ENCODE data around the gene LHX2.

LHX2 gene

DNA sequence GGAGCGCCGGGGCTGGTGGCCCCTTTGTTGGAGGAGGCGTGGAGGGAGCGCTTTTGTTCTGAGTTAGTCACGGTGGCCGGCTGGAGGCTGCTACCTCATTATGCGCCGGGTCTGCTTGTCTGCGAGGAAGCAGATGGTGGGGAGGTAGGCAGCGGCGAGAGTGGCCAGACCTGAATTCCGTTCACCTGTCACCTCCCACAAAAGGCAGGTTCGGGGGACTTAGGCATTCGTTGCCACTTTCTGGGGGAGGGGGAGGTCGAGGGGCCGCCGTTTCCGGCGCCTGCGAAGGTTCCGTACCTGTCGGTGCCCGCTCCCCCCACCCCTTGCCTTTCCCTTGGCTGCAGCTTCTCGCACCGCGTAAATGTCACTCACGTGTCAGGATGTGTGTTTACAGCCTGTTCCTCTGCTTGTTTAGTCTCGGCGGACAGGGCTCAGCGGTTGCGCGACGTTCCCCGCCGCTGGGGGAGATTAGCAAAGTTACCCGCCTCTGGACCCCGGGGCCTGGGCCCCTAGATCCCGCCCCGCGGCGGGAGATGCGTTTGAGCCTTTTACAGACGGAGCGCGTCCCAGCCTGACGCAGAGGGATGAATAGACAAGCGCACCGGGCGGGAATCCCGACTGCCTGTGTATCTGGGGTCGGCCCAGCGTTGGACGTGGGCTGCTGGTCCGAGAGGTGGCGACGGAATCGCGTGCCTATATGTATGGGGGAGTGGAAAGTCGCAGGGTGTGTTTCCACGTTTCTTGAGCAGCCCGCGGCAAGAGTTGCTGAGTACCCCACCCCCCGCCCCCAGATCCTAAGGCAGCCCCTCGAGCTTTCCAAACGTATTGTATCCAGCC is 2.7 kb upstream of the LHX2 start:
- intact Hi-C loops (cut with DNase I; ENCODE audit: low total_unique reads) = no loop called here
- Histone ChIP-seq H3K4me3 (no peak overlapping the region), H3K36me3 (no peaks in the 10 kb centered on the region), H3K27ac (no peak overlapping the region), H3K4me1 (peaks cover 0 to 44% (median 38%) of the 10 kb centered on the region in 4 donors), H3K9me3 (no peaks in the 10 kb centered on the region), H3K27me3 (peaks cover 32 to 100% of the 10 kb centered on the region in 2 donors)
- peak in 1 of 2 donors; percentile 47 for DNase-seq
- TF ChIP-seq, protein P1, sequence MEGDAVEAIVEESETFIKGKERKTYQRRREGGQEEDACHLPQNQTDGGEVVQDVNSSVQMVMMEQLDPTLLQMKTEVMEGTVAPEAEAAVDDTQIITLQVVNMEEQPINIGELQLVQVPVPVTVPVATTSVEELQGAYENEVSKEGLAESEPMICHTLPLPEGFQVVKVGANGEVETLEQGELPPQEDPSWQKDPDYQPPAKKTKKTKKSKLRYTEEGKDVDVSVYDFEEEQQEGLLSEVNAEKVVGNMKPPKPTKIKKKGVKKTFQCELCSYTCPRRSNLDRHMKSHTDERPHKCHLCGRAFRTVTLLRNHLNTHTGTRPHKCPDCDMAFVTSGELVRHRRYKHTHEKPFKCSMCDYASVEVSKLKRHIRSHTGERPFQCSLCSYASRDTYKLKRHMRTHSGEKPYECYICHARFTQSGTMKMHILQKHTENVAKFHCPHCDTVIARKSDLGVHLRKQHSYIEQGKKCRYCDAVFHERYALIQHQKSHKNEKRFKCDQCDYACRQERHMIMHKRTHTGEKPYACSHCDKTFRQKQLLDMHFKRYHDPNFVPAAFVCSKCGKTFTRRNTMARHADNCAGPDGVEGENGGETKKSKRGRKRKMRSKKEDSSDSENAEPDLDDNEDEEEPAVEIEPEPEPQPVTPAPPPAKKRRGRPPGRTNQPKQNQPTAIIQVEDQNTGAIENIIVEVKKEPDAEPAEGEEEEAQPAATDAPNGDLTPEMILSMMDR (IDR thresholded peaks at IDR 0.05) = no peak

DNA sequence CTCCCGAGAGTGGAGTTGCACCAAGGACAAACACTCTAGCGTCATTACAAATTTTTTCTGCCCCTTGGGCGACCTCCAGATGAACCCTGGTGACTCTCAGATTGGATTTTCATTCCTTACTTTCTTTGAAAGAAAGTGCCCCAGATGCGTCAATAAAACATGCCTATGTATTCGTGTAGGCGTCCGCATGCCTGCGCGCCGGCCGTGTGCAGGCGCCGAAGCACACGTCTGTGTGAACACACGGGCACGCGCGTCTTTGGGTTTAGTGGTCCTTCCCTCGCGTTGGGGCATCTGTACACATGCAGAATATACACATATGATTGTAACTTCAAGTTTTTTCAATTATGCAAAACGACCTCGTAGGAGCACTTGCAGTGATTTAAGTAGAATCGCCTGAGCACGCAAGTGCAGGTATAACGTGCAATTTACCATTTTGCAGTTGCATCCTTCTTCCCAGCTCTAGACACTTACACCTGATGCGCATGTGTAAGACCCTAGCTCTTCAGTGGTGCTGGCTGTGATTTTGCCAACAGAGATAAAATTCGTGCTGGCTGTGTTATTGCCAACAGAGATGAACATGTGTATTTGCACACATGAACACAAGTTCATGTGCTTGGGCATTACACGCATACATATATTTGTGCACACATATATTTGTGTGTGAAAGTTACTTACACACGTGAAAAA is 1.9 kb upstream of the LHX2 start:
- TF ChIP-seq, protein P1 (IDR thresholded peaks at IDR 0.05) = no peak
- intact Hi-C loops (cut with DNase I; ENCODE audit: low total_unique reads) = no loop called here
- DNase-seq = peak in 1 of 2 donors; percentile 17
- Histone ChIP-seq H3K27ac (no peak overlapping the region), H3K9me3 (no peaks in the 10 kb centered on the region), H3K36me3 (no peaks in the 10 kb centered on the region), H3K27me3 (peaks cover 32 to 100% of the 10 kb centered on the region in 2 donors), H3K4me1 (peaks cover 0 to 44% (median 38%) of the 10 kb centered on the region in 4 donors), H3K4me3 (no peak overlapping the region)

DNA sequence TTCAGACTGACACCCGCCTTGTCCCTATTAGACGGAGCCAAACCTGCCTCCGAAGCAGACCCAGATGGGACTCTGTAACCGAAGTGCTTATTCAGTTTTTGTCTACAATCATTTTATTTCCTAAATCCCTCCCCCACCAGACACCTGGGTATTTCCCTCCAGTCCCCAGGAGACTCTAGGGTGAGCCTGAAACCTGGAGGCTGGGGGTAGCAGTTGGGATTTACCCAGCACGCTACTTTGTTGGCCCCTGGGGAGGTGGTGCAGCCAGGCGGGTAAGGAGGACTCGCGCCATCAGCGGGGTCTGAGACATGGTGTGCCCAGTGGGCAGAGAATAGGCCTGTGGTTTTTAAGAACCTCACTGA is 1.3 kb upstream of the LHX2 start:
- Histone ChIP-seq H3K36me3 (no peaks in the 10 kb centered on the region), H3K9me3 (no peaks in the 10 kb centered on the region), H3K4me3 (no peak overlapping the region), H3K27ac (no peak overlapping the region), H3K27me3 (peaks cover 32 to 100% of the 10 kb centered on the region in 2 donors), H3K4me1 (peaks cover 0 to 44% (median 39%) of the 10 kb centered on the region in 4 donors)
- TF ChIP-seq, protein P1 (IDR thresholded peaks at IDR 0.05) = no peak
- peak in 1 of 2 donors; percentile 13 for DNase-seq
- intact Hi-C loops (cut with DNase I; ENCODE audit: low total_unique reads) = no loop called here

DNA sequence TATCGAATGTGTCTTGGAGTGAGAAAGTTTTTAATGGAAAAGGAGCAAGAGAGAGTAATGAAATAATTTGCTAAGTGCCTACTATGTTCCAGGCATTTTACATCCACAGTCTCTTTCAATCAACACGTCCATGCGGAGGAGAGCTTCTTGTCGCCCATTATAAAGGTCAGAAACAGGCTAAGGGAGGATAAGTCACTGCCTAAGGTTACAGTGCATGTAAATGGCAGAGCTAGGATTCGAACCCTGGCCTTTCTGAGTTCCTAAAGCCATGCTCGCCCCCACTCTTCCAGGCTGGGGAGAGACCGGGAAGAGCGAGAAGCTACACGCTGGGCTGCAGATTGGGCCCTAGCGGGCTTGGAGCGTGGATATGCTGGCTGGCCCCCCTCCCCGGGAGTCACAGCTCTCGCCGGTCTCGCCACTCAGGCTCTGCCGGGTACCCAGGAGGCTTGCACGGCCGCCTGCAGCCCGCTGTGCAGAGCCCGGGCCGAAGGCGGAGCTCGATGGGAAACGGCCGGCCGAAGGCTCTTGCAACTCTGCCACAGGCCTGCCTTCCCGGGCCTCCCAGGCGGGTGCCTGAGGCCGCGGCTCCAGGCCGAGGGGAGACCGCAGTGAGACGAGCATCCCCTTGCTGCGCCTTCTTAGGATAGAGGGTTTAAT is 775 bp upstream of the LHX2 start:
- peaks cover 32 to 100% of the 10 kb centered on the region in 2 donors for H3K27me3 ChIP-seq
- peak in 1 of 2 donors; percentile 55 for DNase-seq
- no peaks in the 10 kb centered on the region for H3K9me3 ChIP-seq
- no peak overlapping the region for H3K27ac ChIP-seq
- TF ChIP-seq, protein P1 (IDR thresholded peaks at IDR 0.05) = no peak
- H3K36me3 ChIP-seq = no peaks in the 10 kb centered on the region
- peak overlapping the region; percentile 26 to 48 for H3K4me3 ChIP-seq
- intact Hi-C loops (cut with DNase I; ENCODE audit: low total_unique reads) = no loop called here
- peaks cover 0 to 49% (median 39%) of the 10 kb centered on the region in 4 donors for H3K4me1 ChIP-seq

DNA sequence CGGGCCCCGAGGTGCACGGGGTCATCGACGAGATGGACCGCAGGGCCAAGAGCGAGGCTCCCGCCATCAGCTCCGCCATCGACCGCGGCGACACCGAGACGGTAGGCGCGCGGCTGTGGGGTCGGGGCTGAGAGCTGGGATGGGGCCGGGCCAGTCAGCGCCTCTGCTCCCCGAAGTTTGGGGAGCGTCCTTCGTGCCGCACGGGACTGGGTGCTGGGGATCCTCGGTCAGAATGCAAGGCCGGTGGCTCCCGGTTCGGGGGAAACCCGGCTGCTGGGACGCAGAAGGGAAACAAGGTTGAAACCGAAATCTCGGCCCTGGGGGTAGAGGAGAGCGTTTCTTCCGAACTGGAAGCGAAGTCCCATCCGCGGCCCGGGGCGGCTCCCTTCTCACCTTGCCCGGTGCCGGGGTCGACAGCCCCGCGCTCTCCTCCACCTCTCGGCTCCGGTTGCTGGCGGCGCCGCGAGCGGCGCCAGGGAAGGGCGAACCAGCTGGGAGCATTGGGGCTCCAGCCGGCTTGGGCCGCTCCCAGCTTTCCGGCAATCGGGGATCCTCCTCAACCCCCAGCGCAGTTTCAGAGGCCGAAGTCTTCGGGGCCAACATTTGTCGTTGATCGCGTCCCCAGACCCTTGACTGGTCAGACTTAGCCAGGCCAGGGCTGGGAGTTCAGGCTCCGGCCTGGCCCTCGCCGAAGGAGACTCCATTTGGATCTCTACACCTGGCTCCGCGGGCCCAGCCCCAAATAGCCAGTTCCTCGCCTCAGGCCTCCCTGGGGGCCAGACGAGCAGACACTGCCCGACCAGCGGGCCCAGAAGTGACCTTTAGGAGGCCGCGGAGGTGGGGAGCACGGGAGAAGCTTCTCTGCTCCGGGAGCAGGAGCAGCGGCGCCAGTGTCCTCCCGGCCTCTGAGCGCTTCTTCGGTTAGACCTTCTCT is 1.1 kb downstream of the LHX2 start:
- H3K4me1 ChIP-seq = peaks cover 0 to 66% (median 52%) of the 10 kb centered on the region in 4 donors
- peaks cover 37 to 100% of the 10 kb centered on the region in 2 donors for H3K27me3 ChIP-seq
- H3K27ac ChIP-seq = no peak overlapping the region
- H3K9me3 ChIP-seq = no peaks in the 10 kb centered on the region
- intact Hi-C loops (cut with DNase I; ENCODE audit: low total_unique reads) = no loop called here
- H3K36me3 ChIP-seq = no peaks in the 10 kb centered on the region
- H3K4me3 ChIP-seq = peak overlapping the region; percentile 26 to 48
- DNase-seq = peak in 1 of 2 donors; percentile 55
- TF ChIP-seq, protein P1 (IDR thresholded peaks at IDR 0.05) = no peak
